ENCODE data around the gene SNRPA1. TPM values are rescaled to one million over a fixed set of nuclear protein-coding genes. Genes with fewer than 3 reads are reported as not detected.

Gene SNRPA1
- total and polyA plus RNA-seq, 2 of the 13 experiments (the other 11 are each of a cell fraction or from before 2014, with no cell fraction given): 41.2 to 108 TPM

- intact Hi-C loops (cut with micrococcal nuclease; ENCODE audit: unreplicated experiment): no loop called here
- peaks cover 0 to 11% of the 10 kb centered on the region in 2 experiments; a peak in 3 of 5 replicates for H3K27me3 ChIP-seq (ENCODE audit: control insufficient read depth in 1 of 2, insufficient read depth in 2 of 2, low read length in 2 of 2)
- POLR2A ChIA-PET: no interaction called here
- no peak for TF ChIP-seq NR3C1 (CRISPR knock-in tag; IDR thresholded peaks at IDR 0.05)
- TF ChIP-seq, protein P1, sequence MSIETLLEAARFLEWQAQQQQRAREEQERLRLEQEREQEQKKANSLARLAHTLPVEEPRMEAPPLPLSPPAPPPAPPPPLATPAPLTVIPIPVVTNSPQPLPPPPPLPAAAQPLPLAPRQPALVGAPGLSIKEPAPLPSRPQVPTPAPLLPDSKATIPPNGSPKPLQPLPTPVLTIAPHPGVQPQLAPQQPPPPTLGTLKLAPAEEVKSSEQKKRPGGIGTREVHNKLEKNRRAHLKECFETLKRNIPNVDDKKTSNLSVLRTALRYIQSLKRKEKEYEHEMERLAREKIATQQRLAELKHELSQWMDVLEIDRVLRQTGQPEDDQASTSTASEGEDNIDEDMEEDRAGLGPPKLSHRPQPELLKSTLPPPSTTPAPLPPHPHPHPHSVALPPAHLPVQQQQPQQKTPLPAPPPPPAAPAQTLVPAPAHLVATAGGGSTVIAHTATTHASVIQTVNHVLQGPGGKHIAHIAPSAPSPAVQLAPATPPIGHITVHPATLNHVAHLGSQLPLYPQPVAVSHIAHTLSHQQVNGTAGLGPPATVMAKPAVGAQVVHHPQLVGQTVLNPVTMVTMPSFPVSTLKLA (IDR thresholded peaks at IDR 0.05): 0 out of 2 replicates have a peak, but pooled peaks have one; percentile 6
- no peak for TF ChIP-seq ZNF143 (CRISPR knock-in tag; IDR thresholded peaks at IDR 0.05)
- no peak for TF ChIP-seq ZBTB7B (CRISPR knock-in tag; IDR thresholded peaks at IDR 0.05)
- TF ChIP-seq ZNF570 (CRISPR knock-in tag; IDR thresholded peaks at IDR 0.05; ENCODE audit: borderline replicate concordance): no peak
- no peak for TF ChIP-seq CBX5 (CRISPR knock-in tag; IDR thresholded peaks at IDR 0.05; ENCODE audit: borderline replicate concordance)
- TF ChIP-seq ZNF124 (CRISPR knock-in tag; IDR thresholded peaks at IDR 0.05): no peak
- H3K79me2 ChIP-seq (ENCODE audit: insufficient read depth, low read length): no peaks in the 10 kb centered on the region
- FAIRE-seq (no peak), DNase-seq (ENCODE audit: low spot score) (no peak), ATAC-seq (no peak)
- H3K9ac ChIP-seq (ENCODE audit: insufficient read depth, low read depth, low read length): no peak overlapping the region
- no TSS peak for BruUV-seq (replicated peaks)
- no peak overlapping the region for H2AFZ ChIP-seq (ENCODE audit: low read length)
- no peak overlapping the region for H3K27ac ChIP-seq (ENCODE audit: extremely low read length, insufficient read depth, low read length)
- no peak overlapping the region for H3K4me2 ChIP-seq (ENCODE audit: low read depth, low read length)
- H3K9me3 ChIP-seq (ENCODE audit: low read length): no peaks in the 10 kb centered on the region
- H3K4me1 ChIP-seq (ENCODE audit: insufficient read depth, low read length): peaks cover 11% of the 10 kb centered on the region
- CTCF ChIA-PET (ENCODE audit: low intra/inter-chr PET ratio, low total read pairs): no interaction called here
- no peak overlapping the region for H3K4me3 ChIP-seq (replicated peaks in 1 of 3; ENCODE audit: insufficient read depth in 1 of 3, low read depth in 2 of 3, low read length in 3 of 3)
- in situ Hi-C loops (cut with HindIII; ENCODE audit: extremely low pct_ligation_motif_present, low pct_unique_long_range_greater_than_20kb): loop anchor here (25.0 kb wide), 2 partner anchors 350 to 600 kb away; partner anchors contain the start of gene LRRK1
- H3K36me3 ChIP-seq (replicated peaks in 1 of 2; ENCODE audit: control insufficient read depth in 1 of 2, insufficient read depth in 2 of 2, low read length in 2 of 2): no peaks in the 10 kb centered on the region
- no peaks in the 10 kb centered on the region for H4K20me1 ChIP-seq (ENCODE audit: insufficient read depth, low read length)
- WGBS (ENCODE audit: low lambda C conversion rate): 33% methylated on average over 4 of the region's 4 CpGs
These were observed 32.5 kb downstream of the SNRPA1 start for GRCh38 chr15:101262551-101262950.

Data from HepG2 (cell line).